ENCODE measurements around the gene FAM32A. TPM values are rescaled to one million over a fixed set of nuclear protein-coding genes. Genes with fewer than 3 reads are reported as not detected.

Gene FAM32A
- total and polyA plus RNA-seq, 2 of the 8 experiments (the other 6 are each of a cell fraction or from before 2014, with no cell fraction given) = 75.6 to 105 TPM

DNA sequence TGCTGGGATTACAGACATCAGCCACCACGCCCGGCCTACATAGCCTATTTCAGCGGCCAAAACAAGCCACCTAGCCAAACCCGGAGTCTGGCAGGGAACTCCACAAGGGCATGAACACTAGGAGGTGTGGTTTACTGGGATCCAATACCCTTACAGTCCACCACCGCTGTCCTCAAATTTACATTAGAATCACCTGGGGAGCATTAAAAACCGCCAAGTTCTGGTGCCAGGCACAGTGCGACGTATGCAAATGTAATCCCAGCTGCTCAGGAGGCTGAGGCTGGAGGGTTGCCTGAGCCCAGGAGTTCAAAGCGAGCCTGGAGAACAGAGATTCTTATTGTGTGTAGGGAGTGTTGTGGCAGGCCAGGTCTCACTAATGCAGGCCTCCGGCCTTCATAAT, 8.3 kb downstream of the FAM32A start:
- Histone ChIP-seq H3K56ac (replicated peaks; ENCODE audit: insufficient read length, low read depth, low read length) (no peak overlapping the region), H3K9me3 (ENCODE audit: insufficient read depth in 2 of 2, low read depth in 1 of 2, low read length in 1 of 2) (no peaks in the 10 kb centered on the region), H4K20me1 (replicated peaks in 1 of 2; ENCODE audit: control insufficient read depth in 1 of 2, insufficient read depth in 2 of 2, low read length in 2 of 2) (peaks cover 1 to 4% of the 10 kb centered on the region in 2 experiments), H3K79me2 (ENCODE audit: control insufficient read depth in 1 of 2, insufficient read depth in 2 of 2, low read length in 2 of 2) (peaks cover 0 to 4% of the 10 kb centered on the region in 2 experiments; a peak in 1 of 4 replicates), H3K36me3 (ENCODE audit: control insufficient read depth in 2 of 4, insufficient read depth in 4 of 4, low read length in 3 of 4) (peaks cover 5 to 27% (median 18%) of the 10 kb centered on the region in 4 experiments; a peak in 7 of 8 replicates), H4K5ac (ENCODE audit: insufficient read length, low read depth, low read length) (no peak overlapping the region), H3K18ac (ENCODE audit: extremely low read depth, low read length) (no peak overlapping the region), H4K91ac (replicated peaks; ENCODE audit: insufficient read length, low read length) (no peak overlapping the region), H3K4me2 (ENCODE audit: insufficient read depth in 1 of 2, low read depth in 2 of 2, low read length in 2 of 2) (no peak overlapping the region), H3K4me3 (ENCODE audit: extremely low read depth in 1 of 4, insufficient read depth in 2 of 4, low read depth in 3 of 4, low read length in 4 of 4) (no peak overlapping the region), H2BK5ac (ENCODE audit: low read depth, low read length) (no peak overlapping the region), H2BK20ac (ENCODE audit: low read length) (no peak overlapping the region), H3K27me3 (replicated peaks in 1 of 4; ENCODE audit: control insufficient read depth in 3 of 4, extremely low read depth in 1 of 4, insufficient read depth in 3 of 4, low read length in 3 of 4) (no peaks in the 10 kb centered on the region), H2BK12ac (ENCODE audit: low read depth, low read length) (no peak overlapping the region), H4K8ac (ENCODE audit: extremely low read depth, insufficient read depth, low read length) (no peak overlapping the region), H2AK5ac (ENCODE audit: low read depth, low read length) (no peak overlapping the region), H2BK15ac (ENCODE audit: low read length) (no peak overlapping the region), H3K79me1 (ENCODE audit: low read depth, low read length) (peaks cover 5% of the 10 kb centered on the region), H3K4ac (replicated peaks; ENCODE audit: insufficient read length, low read depth, low read length) (no peak overlapping the region), H2BK120ac (replicated peaks; ENCODE audit: low read depth, low read length) (no peak overlapping the region), H2AFZ (ENCODE audit: low read length) (no peak overlapping the region), H3K23me2 (ENCODE audit: low read depth, low read length) (peaks cover 6% of the 10 kb centered on the region; the same call in 1 of the 2 replicates), H3K4me1 (replicated peaks in 1 of 4; ENCODE audit: control insufficient read depth in 3 of 4, insufficient read depth in 4 of 4, low read length in 3 of 4) (no peaks in the 10 kb centered on the region; a peak in 1 of 7 replicates), H3K23ac (ENCODE audit: insufficient read length) (no peak overlapping the region), H3K27ac (ENCODE audit: low read depth, low read length) (no peak overlapping the region), H3K9ac (replicated peaks in 1 of 4; ENCODE audit: extremely low read depth in 1 of 4, low read depth in 3 of 4, low read length in 3 of 4) (no peak overlapping the region; a peak in 1 of 7 replicates), H3K14ac (ENCODE audit: insufficient read length) (no peak overlapping the region)
- ChIA-PET CTCF (ENCODE audit: partially characterized antibody) (interaction anchor here (0.7 to 0.9 kb wide), 2 partner anchors 31 to 55 kb away, joined by 3 read pairs; no protein-coding TSS in a partner anchor), POLR2A (ENCODE audit: partially characterized antibody) (interaction anchor here (1.1 to 1.2 kb wide), 3 partner anchors 8 to 119 kb away, joined by 3 to 6 read pairs (median 3); partner anchors contain the start of gene FAM32A)
- DNase-seq (ENCODE audit: low read depth in 1 of 2, low spot score in 2 of 2) = no peak
- FAIRE-seq = no peak
- WGBS, 2 experiments (ENCODE audit: extremely low coverage in 1 of 2, insufficient coverage in 1 of 2, insufficient read length in 1 of 2, insufficient replicate concordance in 2 of 2, low coverage in 1 of 2, low lambda C conversion rate in 2 of 2, missing lambda C conversion rate in 1 of 2) = 69% methylated on average over 10 of the region's 10 CpGs; no CpG with 5 or more reads in 1 of the 2 experiments
- TF ChIP-seq ZNF274 (IDR thresholded peaks at IDR 0.05; ENCODE audit: borderline replicate concordance, extremely low read depth, low read length) = no peak
- TF ChIP-seq POLR2AphosphoS5 (IDR thresholded peaks at IDR 0.05; ENCODE audit: low read depth, low read length) = peak; percentile 46; the same call in 1 of the 2 replicates
- no peak for TF ChIP-seq BACH1 (IDR thresholded peaks at IDR 0.05; ENCODE audit: low read length)
- no peak for TF ChIP-seq SP4 (IDR thresholded peaks at IDR 0.05; ENCODE audit: low read length)

Data from H1 (cell line).